ENCODE results near the gene UBL3. TPM values are rescaled to one million over a fixed set of nuclear protein-coding genes. Genes with fewer than 3 reads are reported as not detected.

Gene UBL3, protein sequence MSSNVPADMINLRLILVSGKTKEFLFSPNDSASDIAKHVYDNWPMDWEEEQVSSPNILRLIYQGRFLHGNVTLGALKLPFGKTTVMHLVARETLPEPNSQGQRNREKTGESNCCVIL
- total RNA-seq = 8.1 and 9.8 TPM in 2 replicates

GRCh38 chr13:29850213-29850898 lies at the start of gene UBL3:
TSS of gene UBL3 (minus strand) at chr13:29850617. CDS start at chr13:29849538, 1,079 bp downstream.

